A204.1 (cell line): Measurements from ENCODE around the gene ITM2C.

Source experiments
- FAIRE-seq: peaks from 2 replicates; lab custom pipeline; 2012; peaks lifted over from hg19 to GRCh38; lab: Jason Lieb, UNC

The ITM2C gene

GRCh38 chr2:230864605-230865306, at the start of gene ITM2C:
ITM2C (plus strand) TSS chr2:230864942; CDS start chr2:230865026, 84 bp downstream.
- FAIRE-seq: no peak

GRCh38 chr2:230815088-230815487, 49.7 kb upstream of the ITM2C start:
- FAIRE-seq: no peak

- no peak for FAIRE-seq
Observed at GRCh38 chr2:230816735-230817134, 48.0 kb upstream of the ITM2C start.

- no peak for FAIRE-seq
Observed at GRCh38 chr2:230819433-230819832, 45.3 kb upstream of the ITM2C start.

- FAIRE-seq: no peak
Observed at GRCh38 chr2:230821261-230821990, 43.3 kb upstream of the ITM2C start.

- FAIRE-seq: no peak
Observed at GRCh38 chr2:230821991-230822520, 42.7 kb upstream of the ITM2C start.

GRCh38 chr2:230823264-230823964, 41.3 kb upstream of the ITM2C start:
- FAIRE-seq: no peak

- no peak for FAIRE-seq
Observed at GRCh38 chr2:230824406-230824978, 40.2 kb upstream of the ITM2C start.

GRCh38 chr2:230825354-230825753, 39.4 kb upstream of the ITM2C start:
- no peak for FAIRE-seq

- no peak for FAIRE-seq
Observed at GRCh38 chr2:230827774-230828271, 36.9 kb upstream of the ITM2C start.

- FAIRE-seq: no peak
Observed at GRCh38 chr2:230828272-230828961, 36.3 kb upstream of the ITM2C start.

- FAIRE-seq: no peak
Observed at GRCh38 chr2:230829293-230829692, 35.4 kb upstream of the ITM2C start.

GRCh38 chr2:230829959-230830358, 34.8 kb upstream of the ITM2C start:
- FAIRE-seq: no peak

- no peak for FAIRE-seq
Observed at GRCh38 chr2:230830428-230830827, 34.3 kb upstream of the ITM2C start.

- no peak for FAIRE-seq
Observed at GRCh38 chr2:230840301-230840700, 24.4 kb upstream of the ITM2C start.

GRCh38 chr2:230842473-230842872, 22.3 kb upstream of the ITM2C start:
- no peak for FAIRE-seq

GRCh38 chr2:230843132-230843531, 21.6 kb upstream of the ITM2C start:
- no peak for FAIRE-seq

- FAIRE-seq: no peak
Observed at GRCh38 chr2:230846360-230846759, 18.4 kb upstream of the ITM2C start.

GRCh38 chr2:230847883-230848388, 16.8 kb upstream of the ITM2C start:
- FAIRE-seq: no peak

GRCh38 chr2:230849633-230850357, 14.9 kb upstream of the ITM2C start:
- FAIRE-seq: no peak

- FAIRE-seq: no peak
Observed at GRCh38 chr2:230850358-230850658, 14.4 kb upstream of the ITM2C start.
